BJ (cell line): Measurements from ENCODE around the gene SMCO2. TPM values are rescaled to one million over a fixed set of nuclear protein-coding genes. Genes with fewer than 3 reads are reported as not detected.

Experiments
- CTCF ChIA-PET: fragments of 350-600 bp; formaldehyde crosslinking; extraction: SDS; loops from one replicate; lab custom pipeline; 2021; ENCODE audit warnings: antibody characterized with exemption, inconsistent platforms; lab: Yijun Ruan, JAX
- POLR2A ChIA-PET: fragments of 300-600 bp; sonication (Branson Sonifier 250); formaldehyde crosslinking; extraction: SDS; loops from one replicate; lab custom pipeline; 2021; ENCODE audit warnings: antibody characterized with exemption; lab: Charles Lee
- DNase-seq: peaks from one replicate; pipeline ENCODE4 v3.0.0-alpha.2; 2011; ENCODE audit warnings: low read depth
- H3K27me3 ChIP-seq: 2 replicates; pipeline ENCODE4 v1.6.0; 2011; ENCODE audit warnings: low read length; ENCODE audit not compliant: control insufficient read depth, insufficient read depth
- H3K36me3 ChIP-seq: 2 replicates; pipeline ENCODE4 v1.5.1; 2011; ENCODE audit warnings: low read length; ENCODE audit not compliant: control insufficient read depth, insufficient read depth
- H3K4me3 ChIP-seq: 2 replicates; pipeline ENCODE4 v1.5.1; 2011; ENCODE audit warnings: low read depth, mild to moderate bottlenecking, control low read depth, low read length
- polyA plus RNA-seq: library from polyadenylated mRNA; depleted of rRNA; stranded (reverse); fragments of >200 nt; gene quantifications from 2 replicates; pipeline ENCODE4 v1.2.3, GENCODE V29; 2011
- TF ChIP-seq, protein P1 (sequence below): IDR thresholded peaks from 2 replicates; pipeline ENCODE4 v1.5.1; 2011; ENCODE audit warnings: low read depth, mild to moderate bottlenecking, control low read depth, inconsistent platforms, low read length, moderate library complexity; ENCODE audit not compliant: insufficient read depth

Gene SMCO2
- polyA plus RNA-seq, 1 experiment, result 0.09 TPM

- Histone ChIP-seq H3K4me3 (no peak overlapping the region), H3K36me3 (no peaks in the 10 kb centered on the region), H3K27me3 (no peaks in the 10 kb centered on the region)
- CTCF ChIA-PET, result interaction anchor here (1.9 kb wide), 1 partner anchor 9 kb away, joined by 5 read pairs; no protein-coding TSS in a partner anchor
- POLR2A ChIA-PET, result no interaction called here
- TF ChIP-seq, protein P1, sequence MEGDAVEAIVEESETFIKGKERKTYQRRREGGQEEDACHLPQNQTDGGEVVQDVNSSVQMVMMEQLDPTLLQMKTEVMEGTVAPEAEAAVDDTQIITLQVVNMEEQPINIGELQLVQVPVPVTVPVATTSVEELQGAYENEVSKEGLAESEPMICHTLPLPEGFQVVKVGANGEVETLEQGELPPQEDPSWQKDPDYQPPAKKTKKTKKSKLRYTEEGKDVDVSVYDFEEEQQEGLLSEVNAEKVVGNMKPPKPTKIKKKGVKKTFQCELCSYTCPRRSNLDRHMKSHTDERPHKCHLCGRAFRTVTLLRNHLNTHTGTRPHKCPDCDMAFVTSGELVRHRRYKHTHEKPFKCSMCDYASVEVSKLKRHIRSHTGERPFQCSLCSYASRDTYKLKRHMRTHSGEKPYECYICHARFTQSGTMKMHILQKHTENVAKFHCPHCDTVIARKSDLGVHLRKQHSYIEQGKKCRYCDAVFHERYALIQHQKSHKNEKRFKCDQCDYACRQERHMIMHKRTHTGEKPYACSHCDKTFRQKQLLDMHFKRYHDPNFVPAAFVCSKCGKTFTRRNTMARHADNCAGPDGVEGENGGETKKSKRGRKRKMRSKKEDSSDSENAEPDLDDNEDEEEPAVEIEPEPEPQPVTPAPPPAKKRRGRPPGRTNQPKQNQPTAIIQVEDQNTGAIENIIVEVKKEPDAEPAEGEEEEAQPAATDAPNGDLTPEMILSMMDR, result no peak
- DNase-seq, result no peak
These were observed 102.0 kb downstream of the SMCO2 start for GRCh38 chr12:27548301-27549199.

- TF ChIP-seq, protein P1, result no peak
- ChIA-PET CTCF (interaction anchor here (1.0 to 1.9 kb wide), 2 partner anchors 10 to 76 kb away, joined by 3 to 5 read pairs; no protein-coding TSS in a partner anchor), POLR2A (no interaction called here)
- no peaks in the 10 kb centered on the region for H3K36me3 ChIP-seq
- peak; percentile 69 for DNase-seq
- no peak overlapping the region for H3K4me3 ChIP-seq
- no peaks in the 10 kb centered on the region for H3K27me3 ChIP-seq
These were observed 102.8 kb downstream of the SMCO2 start for GRCh38 chr12:27549236-27549800.

- H3K4me3 ChIP-seq, result no peak overlapping the region
- ChIA-PET CTCF (interaction anchor here (1.0 to 1.9 kb wide), 2 partner anchors 10 to 75 kb away, joined by 3 to 5 read pairs; no protein-coding TSS in a partner anchor), POLR2A (no interaction called here)
- no peaks in the 10 kb centered on the region for H3K27me3 ChIP-seq
- TF ChIP-seq, protein P1, result no peak
- H3K36me3 ChIP-seq, result no peaks in the 10 kb centered on the region
- peak; percentile 86 for DNase-seq
These were observed 103.5 kb downstream of the SMCO2 start for GRCh38 chr12:27549801-27550652.

DNA sequence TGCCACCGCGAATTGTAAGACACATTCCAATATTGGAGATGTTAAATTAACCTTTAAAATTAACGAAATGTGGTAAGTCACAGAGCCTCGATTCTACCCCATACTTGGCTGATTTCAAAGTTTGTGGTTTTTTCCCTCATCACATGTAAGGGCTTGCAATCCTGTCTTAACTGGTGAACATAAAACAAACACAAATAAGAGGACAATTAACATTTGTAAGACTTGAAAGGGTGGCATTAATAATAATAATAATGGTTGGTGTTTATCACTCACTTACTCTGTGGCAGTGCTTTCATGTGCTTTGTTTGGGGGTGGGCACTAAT lies 104.1 kb downstream of the SMCO2 start:
- ChIA-PET CTCF (interaction anchor here (1.0 to 1.9 kb wide), 3 partner anchors 11 to 74 kb away, joined by 3 to 5 read pairs (median 4); no protein-coding TSS in a partner anchor), POLR2A (no interaction called here)
- TF ChIP-seq, protein P1, result no peak
- no peaks in the 10 kb centered on the region for H3K36me3 ChIP-seq
- DNase-seq, result no peak
- H3K27me3 ChIP-seq, result no peaks in the 10 kb centered on the region
- no peak overlapping the region for H3K4me3 ChIP-seq
